H9 (cell line): ENCODE data around the gene STX16. TPM values are rescaled to one million over a fixed set of nuclear protein-coding genes. Genes with fewer than 3 reads are reported as not detected.

ENCODE experiments used
- DNase-seq: peaks from one replicate; pipeline ENCODE4 v3.0.0-alpha.2; 2017
- H2AFZ ChIP-seq: one replicate; pipeline ENCODE4 v1.6.1; 2013; ENCODE audit warnings: mild to moderate bottlenecking, low read length, control low read depth, moderate library complexity
- H2AK5ac ChIP-seq: 2 replicates; pipeline ENCODE4 v1.6.1; 2013; ENCODE audit warnings: low read length, control low read depth, mixed read lengths; ENCODE audit not compliant: insufficient read length
- H2BK120ac ChIP-seq: one replicate; pipeline ENCODE4 v1.6.1; 2013; ENCODE audit warnings: low read depth, mild to moderate bottlenecking, low read length, control low read depth, inconsistent platforms; ENCODE audit not compliant: poor library complexity, severe bottlenecking
- H2BK12ac ChIP-seq: 2 replicates; pipeline ENCODE4 v1.6.1; 2013; ENCODE audit warnings: low read length, control low read depth, mixed read lengths, low read depth; ENCODE audit not compliant: insufficient read length
- H2BK15ac ChIP-seq: 2 replicates; pipeline ENCODE4 v1.6.1; 2013; ENCODE audit warnings: low read depth, low read length, control low read depth
- H2BK20ac ChIP-seq: one replicate; pipeline ENCODE4 v1.6.1; 2013; ENCODE audit warnings: low read depth, mild to moderate bottlenecking, low read length, control low read depth, inconsistent platforms; ENCODE audit not compliant: poor library complexity, severe bottlenecking
- H2BK5ac ChIP-seq: 2 replicates; pipeline ENCODE4 v1.6.1; 2013; ENCODE audit warnings: low read length, control low read depth, mixed read lengths; ENCODE audit not compliant: insufficient read length
- H3K14ac ChIP-seq: 2 replicates; pipeline ENCODE4 v1.6.1; 2013; ENCODE audit warnings: low read length, control low read depth; ENCODE audit not compliant: insufficient read depth
- H3K18ac ChIP-seq: 2 replicates; pipeline ENCODE4 v1.6.1; 2013; ENCODE audit warnings: low read depth, mild to moderate bottlenecking, mixed read lengths, low read length, control low read depth; ENCODE audit not compliant: insufficient read length
- H3K23ac ChIP-seq: 2 replicates; pipeline ENCODE4 v1.6.1; 2013; ENCODE audit warnings: low read length, control low read depth, mixed read lengths, low read depth; ENCODE audit not compliant: insufficient read length
- H3K23me2 ChIP-seq: 2 replicates; pipeline ENCODE4 v1.6.1; 2013; ENCODE audit warnings: low read depth, mild to moderate bottlenecking, mixed read lengths, low read length, control low read depth; ENCODE audit not compliant: insufficient read length, poor library complexity, severe bottlenecking
- H3K27ac ChIP-seq: 2 replicates; pipeline ENCODE4 v1.5.1; 2013; ENCODE audit warnings: low read length, control low read depth, mixed read lengths, low read depth; ENCODE audit not compliant: insufficient read length
- H3K27me3 ChIP-seq: 2 replicates; pipeline ENCODE4 v1.6.1; 2013; ENCODE audit warnings: low read length, control low read depth, inconsistent platforms; ENCODE audit not compliant: insufficient read depth
- H3K4ac ChIP-seq: 2 replicates; pipeline ENCODE4 v1.6.1; 2013; ENCODE audit warnings: low read depth, mild to moderate bottlenecking, control low read depth, inconsistent platforms, low read length, moderate library complexity
- H3K4me1 ChIP-seq: 2 replicates; pipeline ENCODE4 v1.6.1; 2013; ENCODE audit warnings: low read length, control low read depth, inconsistent platforms; ENCODE audit not compliant: insufficient read depth
- H3K4me2 ChIP-seq: 2 replicates; pipeline ENCODE4 v1.6.1; 2013; ENCODE audit warnings: low read length, control low read depth, mixed read lengths; ENCODE audit not compliant: insufficient read length, insufficient read depth
- H3K56ac ChIP-seq: 2 replicates; pipeline ENCODE4 v1.6.1; 2013; ENCODE audit warnings: low read depth, mild to moderate bottlenecking, mixed read lengths, low read length, control low read depth; ENCODE audit not compliant: insufficient read length
- H3K79me1 ChIP-seq: 2 replicates; pipeline ENCODE4 v1.6.1; 2013; ENCODE audit warnings: low read depth, mild to moderate bottlenecking, moderate library complexity, low read length, control low read depth, inconsistent platforms; ENCODE audit not compliant: insufficient read depth, poor library complexity, severe bottlenecking
- H3K79me2 ChIP-seq: 2 replicates; pipeline ENCODE4 v1.6.1; 2013; ENCODE audit warnings: low read length, control low read depth, inconsistent platforms; ENCODE audit not compliant: insufficient read depth
- H3K9ac ChIP-seq: 2 replicates; pipeline ENCODE4 v1.6.1; 2013; ENCODE audit warnings: low read length, control low read depth, mixed read lengths; ENCODE audit not compliant: insufficient read length; ENCODE audit errors: extremely low read depth
- H3K9me3 ChIP-seq: one replicate; pipeline ENCODE4 v1.6.1; 2013; ENCODE audit warnings: low read depth, low read length, inconsistent platforms; ENCODE audit not compliant: control insufficient read depth
- H3T11ph ChIP-seq: one replicate; pipeline ENCODE4 v1.6.1; 2013; ENCODE audit warnings: mild to moderate bottlenecking, low read length, control low read depth, inconsistent platforms
- H4K20me1 ChIP-seq: one replicate; pipeline ENCODE4 v1.6.1; 2013; ENCODE audit not compliant: control insufficient read depth, insufficient read length, insufficient read depth
- H4K5ac ChIP-seq: 2 replicates; pipeline ENCODE4 v1.6.1; 2013; ENCODE audit warnings: low read depth, mild to moderate bottlenecking, mixed read lengths, low read length, control low read depth; ENCODE audit not compliant: insufficient read length
- H4K8ac ChIP-seq: replicated peaks from 2 replicates; pipeline ENCODE4 v1.6.1; 2013; ENCODE audit warnings: low read length, control low read depth, mixed read lengths, low read depth; ENCODE audit not compliant: insufficient read length
- H4K91ac ChIP-seq: 2 replicates; pipeline ENCODE4 v1.6.1; 2013; ENCODE audit warnings: low read depth, mild to moderate bottlenecking, moderate library complexity, mixed read lengths, low read length, control low read depth; ENCODE audit not compliant: insufficient read length
- H3K27ac Mint-ChIP-seq, 3 experiments: 2 replicates in 2 of 3; 3 replicates in 1 of 3; pipeline ENCODE4 v1.8.0; 2020 to 2021; ENCODE audit warnings: mixed read lengths in 3 of 3, mild to moderate bottlenecking in 1 of 3, moderate library complexity in 1 of 3
- H3K27me3 Mint-ChIP-seq: 2 replicates; pipeline ENCODE4 v1.8.0; 2021; ENCODE audit warnings: low read depth, mild to moderate bottlenecking, moderate library complexity, mixed read lengths
- H3K36me3 Mint-ChIP-seq, 3 experiments: 2 replicates in 2 of 3; 3 replicates in 1 of 3; pipeline ENCODE4 v1.8.0; 2020 to 2021; ENCODE audit warnings: low read depth in 3 of 3, mixed read lengths in 3 of 3; ENCODE audit not compliant: insufficient read depth in 1 of 3
- H3K4me1 Mint-ChIP-seq, 2 experiments: 2 replicates each; pipeline ENCODE4 v1.8.0; 2020; ENCODE audit warnings: mixed read lengths in 2 of 2
- H3K4me3 Mint-ChIP-seq, 2 experiments: 2 replicates in 1 of 2; 3 replicates in 1 of 2; pipeline ENCODE4 v1.8.0; 2020 to 2021; ENCODE audit warnings: mild to moderate bottlenecking in 2 of 2, mixed read lengths in 2 of 2, moderate library complexity in 1 of 2
- H3K9me3 Mint-ChIP-seq, 2 experiments: 2 replicates in 1 of 2; 3 replicates in 1 of 2; pipeline ENCODE4 v1.8.0; 2020; ENCODE audit warnings: mild to moderate bottlenecking in 2 of 2, mixed read lengths in 2 of 2, moderate library complexity in 1 of 2
- CTCF ChIP-seq: fragments of 200-600 bp; sonication (generic); conservative IDR thresholded peaks from 3 replicates; pipeline ENCODE4 v1.8.0; 2021; ENCODE audit warnings: antibody characterized with exemption, mild to moderate bottlenecking
- WGBS: extraction: QIAGEN DNeasy Blood & Tissue Kit; methylation state at CpG from one replicate; pipeline ENCODE4 v1.1.7; 2013; ENCODE audit warnings: missing lambda C conversion rate, low lambda C conversion rate, mixed read lengths; ENCODE audit not compliant: insufficient read length; ENCODE audit errors: extremely low coverage; 5-methylcytosine and 5-hydroxymethylcytosine counted together
- total RNA-seq: library from RNA; stranded (reverse); gene quantifications from 2 replicates; pipeline ENCODE4 v1.2.1, GENCODE V29; 2021

Gene STX16
- total RNA-seq, 1 experiment from 2014 or later, result 87.8 TPM

GRCh38 chr20:58614984-58615760 lies 35.9 kb upstream of the STX16 start:
- Histone ChIP-seq H2AFZ (no peak overlapping the region), H3K23ac (no peak overlapping the region), H3K23me2 (no peaks in the 10 kb centered on the region), H2AK5ac (no peak overlapping the region), H2BK15ac (no peak overlapping the region), H3K18ac (no peak overlapping the region), H3K9me3 (no peaks in the 10 kb centered on the region), H3T11ph (no peak overlapping the region), H3K4me2 (no peak overlapping the region), H3K9ac (no peak overlapping the region), H4K5ac (no peak overlapping the region), H2BK20ac (no peak overlapping the region), H4K91ac (no peak overlapping the region), H3K27ac (no peak overlapping the region), H4K20me1 (no peaks in the 10 kb centered on the region), H3K79me1 (no peaks in the 10 kb centered on the region), H3K27me3 (no peaks in the 10 kb centered on the region; the same call in 1 of the 2 replicates), H3K79me2 (no peaks in the 10 kb centered on the region), H4K8ac (no peak overlapping the region), H2BK12ac (no peak overlapping the region), H3K56ac (no peak overlapping the region), H3K4ac (no peak overlapping the region), H3K4me1 (no peaks in the 10 kb centered on the region), H2BK120ac (no peak overlapping the region), H2BK5ac (no peak overlapping the region), H3K14ac (no peak overlapping the region)
- Mint-ChIP-seq H3K4me3 (no peak overlapping the region), H3K9me3 (peaks cover 6 to 28% of the 10 kb centered on the region in 2 experiments), H3K4me1 (peaks cover 16 to 19% of the 10 kb centered on the region in 2 experiments), H3K36me3 (peaks cover 0 to 25% (median 4%) of the 10 kb centered on the region in 3 experiments; a peak in 5 of 7 replicates), H3K27me3 (peaks cover 31% of the 10 kb centered on the region), H3K27ac (peak overlapping the region in 1 of 3 experiments; percentile 90; a peak in 1 of 7 replicates)
- no CpG with 5 or more reads among the region's 22 CpGs for WGBS
- no peak for TF ChIP-seq CTCF
- DNase-seq, result no peak
